HepG2 (cell line): ENCODE measurements around the gene SIX4. TPM values are rescaled to one million over a fixed set of nuclear protein-coding genes. Genes with fewer than 3 reads are reported as not detected.

Experiments
- ATM ChIP-seq: fragments of 450-650 bp; IDR thresholded peaks from 2 replicates; pipeline ENCODE4 v1.7.1; 2017; ENCODE audit warnings: mild to moderate bottlenecking, borderline replicate concordance
- CENPT ChIP-seq: sonication (generic); formaldehyde crosslinking; IDR thresholded peaks from 2 replicates; pipeline ENCODE4 v1.8.0; 2022; ENCODE audit warnings: low read depth, mild to moderate bottlenecking, moderate library complexity, missing genetic modification reagents
- FIP1L1 ChIP-seq: fragments of 200-400 bp; formaldehyde crosslinking; IDR thresholded peaks from 2 replicates; pipeline ENCODE4 v1.6.1; 2018; ENCODE audit warnings: low read depth, mild to moderate bottlenecking, low read length, moderate library complexity, borderline replicate concordance; ENCODE audit not compliant: insufficient read depth
- GTF3A ChIP-seq: sonication (generic); formaldehyde crosslinking; conservative IDR thresholded peaks from 2 replicates; pipeline ENCODE4 v1.4.0; 2020; ENCODE audit warnings: mild to moderate bottlenecking, missing genetic modification reagents
- HMG20B ChIP-seq: conservative IDR thresholded peaks from 2 replicates; pipeline ENCODE4 v1.6.1; 2016; ENCODE audit warnings: missing genetic modification reagents, missing compliant biosample characterization
- IRX3 ChIP-seq: sonication (generic); formaldehyde crosslinking; IDR thresholded peaks from 2 replicates; pipeline ENCODE4 v1.8.1; 2023; ENCODE audit warnings: mild to moderate bottlenecking, low read depth, missing genetic modification reagents, borderline replicate concordance
- NCOA2 ChIP-seq: sonication (generic); formaldehyde crosslinking; IDR thresholded peaks from 2 replicates; pipeline ENCODE4 v1.8.0; 2022; ENCODE audit warnings: inconsistent platforms
- NFYB ChIP-seq: sonication (generic); formaldehyde crosslinking; IDR thresholded peaks from 2 replicates; pipeline ENCODE4 v1.4.0; 2020; ENCODE audit warnings: missing genetic modification reagents
- PRMT3 ChIP-seq: sonication (generic); formaldehyde crosslinking; IDR thresholded peaks from 2 replicates; pipeline ENCODE4 v1.8.1; 2022; ENCODE audit warnings: low read depth, mild to moderate bottlenecking, moderate library complexity, missing genetic modification reagents, borderline replicate concordance
- STAT5B ChIP-seq: sonication (generic); formaldehyde crosslinking; IDR thresholded peaks from 2 replicates; pipeline ENCODE4 v1.4.0; 2020; ENCODE audit warnings: missing genetic modification reagents
- TRIM24 ChIP-seq: sonication (generic); formaldehyde crosslinking; IDR thresholded peaks from 2 replicates; pipeline ENCODE4 v1.8.0; 2022; ENCODE audit warnings: mild to moderate bottlenecking, missing genetic modification reagents
- ZFP1 ChIP-seq: IDR thresholded peaks from 2 replicates; pipeline ENCODE4 v1.6.1; 2016
- ZKSCAN5 ChIP-seq: sonication (generic); formaldehyde crosslinking; IDR thresholded peaks from 2 replicates; pipeline ENCODE4 v1.5.1; 2020; ENCODE audit warnings: mild to moderate bottlenecking, missing genetic modification reagents
- ZNF136 ChIP-seq: sonication (generic); formaldehyde crosslinking; IDR thresholded peaks from 2 replicates; pipeline ENCODE4 v1.8.1; 2022; ENCODE audit warnings: low read depth, mild to moderate bottlenecking, moderate library complexity, missing genetic modification reagents
- ZNF383 ChIP-seq: sonication (generic); formaldehyde crosslinking; IDR thresholded peaks from 2 replicates; pipeline ENCODE4 v1.4.0; 2020; ENCODE audit warnings: missing genetic modification reagents, mild to moderate bottlenecking, borderline replicate concordance
- ZNF543 ChIP-seq: sonication (generic); formaldehyde crosslinking; IDR thresholded peaks from 2 replicates; pipeline ENCODE4 v1.4.0; 2020; ENCODE audit warnings: mild to moderate bottlenecking, missing genetic modification reagents
- ZNF546 ChIP-seq: sonication (generic); formaldehyde crosslinking; conservative IDR thresholded peaks from 2 replicates; pipeline ENCODE4 v1.8.1; 2023; ENCODE audit warnings: mild to moderate bottlenecking, missing genetic modification reagents
- ZNF629 ChIP-seq: sonication (generic); formaldehyde crosslinking; conservative IDR thresholded peaks from 2 replicates; pipeline ENCODE4 v1.5.0; 2020; ENCODE audit warnings: missing genetic modification reagents
- ZNF777 ChIP-seq: sonication (generic); formaldehyde crosslinking; IDR thresholded peaks from 2 replicates; pipeline ENCODE4 v1.4.0; 2020; ENCODE audit warnings: missing genetic modification reagents
- polyA plus RNA-seq, 8 experiments: library from polyadenylated mRNA; depleted of rRNA in 3 of 8; stranded (reverse) in 7 of 8; unstranded in 1 of 8; fragments of >200 nt; fragmentation: Illumina TruSeq in 4 of 8; extraction: Trizol in 4 of 8; gene quantifications; 2 replicates each; pipeline versions ENCODE4 v1.2.1 to v1.2.3, GENCODE V29; 2011 to 2016; ENCODE audit warnings: low read depth in 4 of 8, missing spikeins in 1 of 8, mixed read lengths in 1 of 8; ENCODE audit not compliant: insufficient read depth in 1 of 8
- total RNA-seq, 5 experiments: library from RNA; depleted of rRNA; stranded (reverse); fragments of >200 nt; fragmentation: Illumina TruSeq; extraction: Trizol; gene quantifications; 2 replicates each; pipeline ENCODE4 v1.2.3, GENCODE V29; 2016; ENCODE audit warnings: low read depth in 1 of 5
- TF ChIP-seq, protein P1 (sequence below): sonication (generic); formaldehyde crosslinking; IDR thresholded peaks from 2 replicates; pipeline ENCODE4 v1.4.0; 2020; ENCODE audit warnings: missing genetic modification reagents
- TF ChIP-seq, protein P2 (sequence below): sonication (generic); formaldehyde crosslinking; IDR thresholded peaks from 2 replicates; pipeline ENCODE4 v1.4.0; 2020; ENCODE audit warnings: missing genetic modification reagents
- TF ChIP-seq, protein P3 (sequence below): IDR thresholded peaks from 2 replicates; pipeline ENCODE4 v1.6.1; 2018; ENCODE audit warnings: missing genetic modification reagents, mild to moderate bottlenecking, missing compliant biosample characterization
- TF ChIP-seq, protein P4 (sequence below): sonication (generic); formaldehyde crosslinking; IDR thresholded peaks from 2 replicates; pipeline ENCODE4 v1.5.1; 2020; ENCODE audit warnings: mild to moderate bottlenecking, moderate library complexity, missing genetic modification reagents

Gene SIX4
- total and polyA plus RNA-seq, 2 of the 13 experiments (the other 11 are each of a cell fraction or from before 2014, with no cell fraction given) = 5.0 to 6.0 TPM

DNA sequence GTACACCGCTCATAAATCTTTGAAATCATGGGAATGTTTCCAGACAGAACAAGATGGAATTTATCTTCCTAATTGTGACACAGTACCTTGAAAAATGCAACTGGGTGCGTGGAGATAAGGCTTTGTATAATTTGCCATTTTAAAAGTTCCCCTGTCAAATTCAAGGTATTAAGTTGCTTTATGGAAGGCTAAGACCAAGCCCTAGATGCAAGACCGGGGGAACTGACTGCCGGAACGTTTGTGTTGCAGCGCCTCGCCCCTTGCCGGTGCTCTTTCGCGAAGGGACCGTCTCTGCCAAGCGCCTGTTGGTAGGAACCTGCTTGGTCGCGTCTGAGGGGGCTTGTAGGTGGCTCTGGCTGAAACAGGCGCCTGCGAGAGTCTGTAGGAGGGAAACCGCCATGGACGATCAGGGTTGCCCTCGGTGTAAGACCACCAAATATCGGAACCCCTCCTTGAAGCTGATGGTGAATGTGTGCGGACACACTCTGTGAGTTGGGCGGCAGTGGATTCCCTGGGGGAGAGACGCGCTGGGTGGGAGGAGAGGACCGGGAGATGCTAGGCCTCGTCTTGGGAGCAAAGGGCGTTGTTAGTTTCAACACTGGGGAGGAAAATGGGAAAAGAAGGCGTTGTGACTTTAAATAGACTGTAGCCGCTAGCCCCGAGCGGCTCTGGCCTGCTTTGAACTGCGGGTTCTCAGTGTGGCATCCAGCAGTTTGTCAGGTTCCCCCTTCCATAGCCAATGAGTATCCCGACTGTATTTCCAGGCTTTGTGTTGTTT lies 10.5 kb upstream of the SIX4 start, which contains the start of gene MNAT1 (continued):
- peak; percentile 90 for TF ChIP-seq HMG20B
- TF ChIP-seq ZNF777 = peak; percentile 65; the same call in 1 of the 2 replicates
- TF ChIP-seq ZKSCAN5 (CRISPR knock-in tag) = no peak
- TF ChIP-seq, protein P1, sequence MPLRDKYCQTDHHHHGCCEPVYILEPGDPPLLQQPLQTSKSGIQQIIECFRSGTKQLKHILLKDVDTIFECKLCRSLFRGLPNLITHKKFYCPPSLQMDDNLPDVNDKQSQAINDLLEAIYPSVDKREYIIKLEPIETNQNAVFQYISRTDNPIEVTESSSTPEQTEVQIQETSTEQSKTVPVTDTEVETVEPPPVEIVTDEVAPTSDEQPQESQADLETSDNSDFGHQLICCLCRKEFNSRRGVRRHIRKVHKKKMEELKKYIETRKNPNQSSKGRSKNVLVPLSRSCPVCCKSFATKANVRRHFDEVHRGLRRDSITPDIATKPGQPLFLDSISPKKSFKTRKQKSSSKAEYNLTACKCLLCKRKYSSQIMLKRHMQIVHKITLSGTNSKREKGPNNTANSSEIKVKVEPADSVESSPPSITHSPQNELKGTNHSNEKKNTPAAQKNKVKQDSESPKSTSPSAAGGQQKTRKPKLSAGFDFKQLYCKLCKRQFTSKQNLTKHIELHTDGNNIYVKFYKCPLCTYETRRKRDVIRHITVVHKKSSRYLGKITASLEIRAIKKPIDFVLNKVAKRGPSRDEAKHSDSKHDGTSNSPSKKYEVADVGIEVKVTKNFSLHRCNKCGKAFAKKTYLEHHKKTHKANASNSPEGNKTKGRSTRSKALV (CRISPR knock-in tag) = no peak
- TF ChIP-seq ZNF543 (CRISPR knock-in tag) = 0 out of 2 replicates have a peak, but pooled peaks have one; percentile 49
- TF ChIP-seq IRX3 (CRISPR knock-in tag) = no peak; the same call in 1 of the 2 replicates
- peak; percentile 27; the same call in 1 of the 2 replicates for TF ChIP-seq NFYB
- no peak for TF ChIP-seq ZNF546
- TF ChIP-seq ZFP1 (CRISPR knock-in tag) = peak; percentile 86
- TF ChIP-seq, protein P2, sequence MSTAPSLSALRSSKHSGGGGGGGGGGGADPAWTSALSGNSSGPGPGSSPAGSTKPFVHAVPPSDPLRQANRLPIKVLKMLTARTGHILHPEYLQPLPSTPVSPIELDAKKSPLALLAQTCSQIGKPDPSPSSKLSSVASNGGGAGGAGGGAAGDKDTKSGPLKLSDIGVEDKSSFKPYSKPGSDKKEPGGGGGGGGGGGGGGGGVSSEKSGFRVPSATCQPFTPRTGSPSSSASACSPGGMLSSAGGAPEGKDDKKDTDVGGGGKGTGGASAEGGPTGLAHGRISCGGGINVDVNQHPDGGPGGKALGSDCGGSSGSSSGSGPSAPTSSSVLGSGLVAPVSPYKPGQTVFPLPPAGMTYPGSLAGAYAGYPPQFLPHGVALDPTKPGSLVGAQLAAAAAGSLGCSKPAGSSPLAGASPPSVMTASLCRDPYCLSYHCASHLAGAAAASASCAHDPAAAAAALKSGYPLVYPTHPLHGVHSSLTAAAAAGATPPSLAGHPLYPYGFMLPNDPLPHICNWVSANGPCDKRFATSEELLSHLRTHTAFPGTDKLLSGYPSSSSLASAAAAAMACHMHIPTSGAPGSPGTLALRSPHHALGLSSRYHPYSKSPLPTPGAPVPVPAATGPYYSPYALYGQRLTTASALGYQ (CRISPR knock-in tag) = no peak
- peak; percentile 70 for TF ChIP-seq NCOA2 (CRISPR knock-in tag)
- TF ChIP-seq FIP1L1 = no peak
- no peak for TF ChIP-seq TRIM24 (CRISPR knock-in tag)
- TF ChIP-seq CENPT = no peak
- TF ChIP-seq, protein P3, sequence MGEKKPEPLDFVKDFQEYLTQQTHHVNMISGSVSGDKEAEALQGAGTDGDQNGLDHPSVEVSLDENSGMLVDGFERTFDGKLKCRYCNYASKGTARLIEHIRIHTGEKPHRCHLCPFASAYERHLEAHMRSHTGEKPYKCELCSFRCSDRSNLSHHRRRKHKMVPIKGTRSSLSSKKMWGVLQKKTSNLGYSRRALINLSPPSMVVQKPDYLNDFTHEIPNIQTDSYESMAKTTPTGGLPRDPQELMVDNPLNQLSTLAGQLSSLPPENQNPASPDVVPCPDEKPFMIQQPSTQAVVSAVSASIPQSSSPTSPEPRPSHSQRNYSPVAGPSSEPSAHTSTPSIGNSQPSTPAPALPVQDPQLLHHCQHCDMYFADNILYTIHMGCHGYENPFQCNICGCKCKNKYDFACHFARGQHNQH (CRISPR knock-in tag) = peak; percentile 95
- TF ChIP-seq ZNF136 (CRISPR knock-in tag) = no peak
- no peak for TF ChIP-seq ATM
- no peak for TF ChIP-seq ZNF629
- TF ChIP-seq ZNF383 = 0 out of 2 replicates have a peak, but pooled peaks have one; percentile 24
- TF ChIP-seq STAT5B (CRISPR knock-in tag) = 0 out of 2 replicates have a peak, but pooled peaks have one; percentile 29
- TF ChIP-seq, protein P4, sequence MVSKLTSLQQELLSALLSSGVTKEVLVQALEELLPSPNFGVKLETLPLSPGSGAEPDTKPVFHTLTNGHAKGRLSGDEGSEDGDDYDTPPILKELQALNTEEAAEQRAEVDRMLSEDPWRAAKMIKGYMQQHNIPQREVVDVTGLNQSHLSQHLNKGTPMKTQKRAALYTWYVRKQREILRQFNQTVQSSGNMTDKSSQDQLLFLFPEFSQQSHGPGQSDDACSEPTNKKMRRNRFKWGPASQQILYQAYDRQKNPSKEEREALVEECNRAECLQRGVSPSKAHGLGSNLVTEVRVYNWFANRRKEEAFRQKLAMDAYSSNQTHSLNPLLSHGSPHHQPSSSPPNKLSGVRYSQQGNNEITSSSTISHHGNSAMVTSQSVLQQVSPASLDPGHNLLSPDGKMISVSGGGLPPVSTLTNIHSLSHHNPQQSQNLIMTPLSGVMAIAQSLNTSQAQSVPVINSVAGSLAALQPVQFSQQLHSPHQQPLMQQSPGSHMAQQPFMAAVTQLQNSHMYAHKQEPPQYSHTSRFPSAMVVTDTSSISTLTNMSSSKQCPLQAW (CRISPR knock-in tag) = peak; percentile 84
- 0 out of 2 replicates have a peak, but pooled peaks have one; percentile 30 for TF ChIP-seq PRMT3 (CRISPR knock-in tag)
- TF ChIP-seq GTF3A (CRISPR knock-in tag) = 0 out of 2 replicates have a peak, but pooled peaks have one; percentile 49
